ENCODE data around the gene METTL14.
"Not testable (repeated sequence)": the region's sequence is repeated elsewhere in the genome, so short reads cannot be mapped to it uniquely, and the experiment has no call there.

METTL14 gene

GRCh38 chr4:118684873-118685811 lies at the start of gene METTL14:
Gene METTL14 (plus strand): TSS chr4:118685392. CDS start chr4:118685535, 143 bp downstream.
- peak; percentile 74 for DNase-seq (ENCODE audit: low read depth)

- DNase-seq (ENCODE audit: low read depth) = not testable (repeated sequence)
Measured at GRCh38 chr4:118636126-118636525, 49.1 kb upstream of the METTL14 start.

- not testable (repeated sequence) for DNase-seq (ENCODE audit: low read depth)
Measured at GRCh38 chr4:118664665-118665064, 20.5 kb upstream of the METTL14 start.

GRCh38 chr4:118669220-118669619 lies 16.0 kb upstream of the METTL14 start:
- DNase-seq (ENCODE audit: low read depth) = peak; percentile 4

- not testable (repeated sequence) for DNase-seq (ENCODE audit: low read depth)
Measured at GRCh38 chr4:118670968-118671367, 14.2 kb upstream of the METTL14 start.

- no peak for DNase-seq (ENCODE audit: low read depth)
Measured at GRCh38 chr4:118676128-118676527, 9.1 kb upstream of the METTL14 start.

- no peak for DNase-seq (ENCODE audit: low read depth)
Measured at GRCh38 chr4:118680808-118681207, 4.4 kb upstream of the METTL14 start.

GRCh38 chr4:118682928-118683327 lies 2.3 kb upstream of the METTL14 start:
- DNase-seq (ENCODE audit: low read depth) = no peak

GRCh38 chr4:118683513-118683912 lies 1.7 kb upstream of the METTL14 start:
- no peak for DNase-seq (ENCODE audit: low read depth)

- DNase-seq (ENCODE audit: low read depth) = no peak
Measured at GRCh38 chr4:118703118-118703517, 17.9 kb downstream of the METTL14 start.

GRCh38 chr4:118711052-118711451 lies 25.9 kb downstream of the METTL14 start:
- no peak for DNase-seq (ENCODE audit: low read depth)

- no peak for DNase-seq (ENCODE audit: low read depth)
Measured at GRCh38 chr4:118712872-118713271, 27.7 kb downstream of the METTL14 start.

GRCh38 chr4:118714682-118715081 lies 29.5 kb downstream of the METTL14 start:
- no peak for DNase-seq (ENCODE audit: low read depth)

GRCh38 chr4:118716304-118716703 lies 31.1 kb downstream of the METTL14 start:
- no peak for DNase-seq (ENCODE audit: low read depth)

- no peak for DNase-seq (ENCODE audit: low read depth)
Measured at GRCh38 chr4:118718511-118719170, 33.4 kb downstream of the METTL14 start.

- no peak for DNase-seq (ENCODE audit: low read depth)
Measured at GRCh38 chr4:118721752-118722151, 36.6 kb downstream of the METTL14 start.

GRCh38 chr4:118723369-118723768 lies 38.2 kb downstream of the METTL14 start:
- no peak for DNase-seq (ENCODE audit: low read depth)

GRCh38 chr4:118727360-118727759 lies 42.2 kb downstream of the METTL14 start:
- DNase-seq (ENCODE audit: low read depth) = no peak

- DNase-seq (ENCODE audit: low read depth) = no peak
Measured at GRCh38 chr4:118729287-118730286, 44.4 kb downstream of the METTL14 start.

- no peak for DNase-seq (ENCODE audit: low read depth)
Measured at GRCh38 chr4:118730683-118731082, 45.5 kb downstream of the METTL14 start.

- no peak for DNase-seq (ENCODE audit: low read depth)
Measured at GRCh38 chr4:118732591-118733330, 47.6 kb downstream of the METTL14 start.

All from activated T-helper 9 cell treated with anti-CD3 and anti-CD28 coated beads, Interleukin-2, amount 50 U/mL, for 16 hours (primary cell).